H1 (cell line): ENCODE results near the gene HNRNPA3. TPM values are rescaled to one million over a fixed set of nuclear protein-coding genes. Genes with fewer than 3 reads are reported as not detected.

Experiments
- CTCF ChIA-PET: fragments of 300-600 bp; sonication (Branson Sonifier 250); formaldehyde crosslinking; loops from one replicate; lab custom pipeline; 2021; ENCODE audit not compliant: partially characterized antibody; lab: Charles Lee
- POLR2A ChIA-PET: fragments of 300-600 bp; sonication (Branson Sonifier 250); formaldehyde crosslinking; loops from one replicate; lab custom pipeline; 2021; ENCODE audit warnings: inconsistent platforms; ENCODE audit not compliant: partially characterized antibody; lab: Charles Lee
- DNase-seq, 2 experiments: peaks; one replicate each; pipeline versions ENCODE4 v3.0.0 to v3.0.0-alpha.2; 2010 to 2022; ENCODE audit warnings: low spot score in 2 of 2, low read depth in 1 of 2, mixed read lengths in 1 of 2
- FAIRE-seq: peaks from 2 replicates; lab custom pipeline; 2011; peaks lifted over from hg19 to GRCh38; lab: Jason Lieb, UNC
- H2AFZ ChIP-seq: 2 replicates; pipeline ENCODE4 v1.8.1; 2012; ENCODE audit warnings: low read length, inconsistent platforms
- H2AK5ac ChIP-seq: 2 replicates; pipeline ENCODE4 v1.6.1; 2013; ENCODE audit warnings: low read depth, low read length
- H2BK120ac ChIP-seq: replicated peaks from 2 replicates; pipeline ENCODE3; 2013; ENCODE audit warnings: low read depth, low read length, inconsistent platforms
- H2BK12ac ChIP-seq: 2 replicates; pipeline ENCODE4 v1.6.1; 2013; ENCODE audit warnings: low read depth, low read length
- H2BK15ac ChIP-seq: 2 replicates; pipeline ENCODE4 v1.6.1; 2013; ENCODE audit warnings: low read length
- H2BK20ac ChIP-seq: 2 replicates; pipeline ENCODE4 v1.6.1; 2013; ENCODE audit warnings: low read length
- H2BK5ac ChIP-seq: 2 replicates; pipeline ENCODE4 v1.6.1; 2013; ENCODE audit warnings: low read depth, low read length
- H3K14ac ChIP-seq: 2 replicates; pipeline ENCODE4 v1.6.1; 2013; ENCODE audit warnings: inconsistent platforms; ENCODE audit not compliant: insufficient read length
- H3K18ac ChIP-seq: 2 replicates; pipeline ENCODE4 v1.6.1; 2013; ENCODE audit warnings: low read length; ENCODE audit errors: extremely low read depth
- H3K23ac ChIP-seq: 2 replicates; pipeline ENCODE4 v1.6.1; 2013; ENCODE audit warnings: inconsistent platforms; ENCODE audit not compliant: insufficient read length
- H3K23me2 ChIP-seq: 2 replicates; pipeline ENCODE4 v1.6.1; 2013; ENCODE audit warnings: low read depth, low read length
- H3K27ac ChIP-seq: 2 replicates; pipeline ENCODE4 v1.6.1; 2011; ENCODE audit warnings: low read depth, low read length, inconsistent platforms
- H3K27me3 ChIP-seq, 4 experiments: replicated peaks in 1 of 4; 1 replicate in 1 of 4; 2 replicates in 3 of 4; pipeline versions ENCODE4 v1.6.1 to v1.8.1; 2011 to 2013; ENCODE audit warnings: low read length in 3 of 4, mild to moderate bottlenecking in 3 of 4, inconsistent platforms in 2 of 4, mixed read lengths in 2 of 4, moderate library complexity in 1 of 4; ENCODE audit not compliant: control insufficient read depth in 3 of 4, insufficient read depth in 3 of 4; ENCODE audit errors: extremely low read depth in 1 of 4
- H3K36me3 ChIP-seq, 4 experiments: 2 replicates each; pipeline versions ENCODE4 v1.6.1 to v1.8.1; 2011 to 2013; ENCODE audit warnings: mild to moderate bottlenecking in 4 of 4, low read length in 3 of 4, moderate library complexity in 2 of 4, control low read depth in 1 of 4, inconsistent platforms in 1 of 4; ENCODE audit not compliant: insufficient read depth in 4 of 4, control insufficient read depth in 2 of 4
- H3K4ac ChIP-seq: replicated peaks from 2 replicates; pipeline ENCODE3; 2013; ENCODE audit warnings: low read length, low read depth, mixed read lengths, inconsistent platforms; ENCODE audit not compliant: insufficient read length
- H3K4me1 ChIP-seq, 4 experiments: replicated peaks in 1 of 4; 1 replicate in 1 of 4; 2 replicates in 3 of 4; pipeline versions ENCODE4 v1.6.1 to v1.8.1; 2011 to 2013; ENCODE audit warnings: low read length in 3 of 4, inconsistent platforms in 2 of 4, mixed read lengths in 1 of 4; ENCODE audit not compliant: insufficient read depth in 4 of 4, control insufficient read depth in 3 of 4
- H3K4me2 ChIP-seq, 2 experiments: 2 replicates each; pipeline versions ENCODE4 v1.6.1 to v1.8.1; 2011 to 2013; ENCODE audit warnings: low read depth in 2 of 2, low read length in 2 of 2, control low read depth in 1 of 2, inconsistent platforms in 1 of 2, mild to moderate bottlenecking in 1 of 2; ENCODE audit not compliant: insufficient read depth in 1 of 2
- H3K4me3 ChIP-seq, 4 experiments: fragments of 200-600, 300-600 bp in 1 of 4; sonication (generic), shearing (Covaris generic), sonication (Bioruptor Twin) in 1 of 4; 2 replicates each; pipeline versions ENCODE4 v1.5.1 to v1.8.1; 2011 to 2016; ENCODE audit warnings: low read length in 4 of 4, low read depth in 3 of 4, control low read depth in 2 of 4, inconsistent platforms in 2 of 4, mild to moderate bottlenecking in 2 of 4, mixed read lengths in 1 of 4, moderate library complexity in 1 of 4; ENCODE audit not compliant: insufficient read depth in 2 of 4; ENCODE audit errors: extremely low read depth in 1 of 4
- H3K56ac ChIP-seq: replicated peaks from 2 replicates; pipeline ENCODE3; 2013; ENCODE audit warnings: low read depth, mild to moderate bottlenecking, mixed read lengths, low read length, inconsistent platforms; ENCODE audit not compliant: insufficient read length
- H3K79me1 ChIP-seq: 2 replicates; pipeline ENCODE4 v1.6.1; 2013; ENCODE audit warnings: low read depth, low read length, control low read depth
- H3K79me2 ChIP-seq, 2 experiments: 2 replicates each; pipeline versions ENCODE4 v1.6.1 to v1.8.1; 2012 to 2013; ENCODE audit warnings: low read length in 2 of 2, mild to moderate bottlenecking in 2 of 2, inconsistent platforms in 1 of 2; ENCODE audit not compliant: insufficient read depth in 2 of 2, control insufficient read depth in 1 of 2
- H3K9ac ChIP-seq, 4 experiments: replicated peaks in 1 of 4; 1 replicate in 1 of 4; 2 replicates in 3 of 4; pipeline versions ENCODE4 v1.6.1 to v1.8.1; 2011 to 2013; ENCODE audit warnings: low read depth in 3 of 4, low read length in 3 of 4, control low read depth in 2 of 4, mild to moderate bottlenecking in 2 of 4, moderate library complexity in 2 of 4, inconsistent platforms in 1 of 4; ENCODE audit errors: extremely low read depth in 1 of 4
- H3K9me3 ChIP-seq, 2 experiments: 2 replicates each; pipeline versions ENCODE4 v1.6.1 to v1.8.1; 2012 to 2013; ENCODE audit warnings: mild to moderate bottlenecking in 2 of 2, moderate library complexity in 2 of 2, control low read depth in 1 of 2, inconsistent platforms in 1 of 2, low read depth in 1 of 2, low read length in 1 of 2, mixed read lengths in 1 of 2; ENCODE audit not compliant: insufficient read depth in 2 of 2
- H4K20me1 ChIP-seq, 2 experiments: replicated peaks in 1 of 2; 2 replicates each; pipeline versions ENCODE3 to v1.8.1; 2011 to 2013; ENCODE audit warnings: inconsistent platforms in 2 of 2, low read length in 2 of 2, mild to moderate bottlenecking in 1 of 2; ENCODE audit not compliant: insufficient read depth in 2 of 2, control insufficient read depth in 1 of 2
- H4K5ac ChIP-seq: 2 replicates; pipeline ENCODE4 v1.6.1; 2013; ENCODE audit warnings: low read length, low read depth, mixed read lengths, inconsistent platforms; ENCODE audit not compliant: insufficient read length
- H4K8ac ChIP-seq: 2 replicates; pipeline ENCODE4 v1.8.0; 2013; ENCODE audit warnings: mild to moderate bottlenecking, moderate library complexity, low read length, inconsistent platforms; ENCODE audit not compliant: insufficient read depth; ENCODE audit errors: extremely low read depth
- H4K91ac ChIP-seq: replicated peaks from 2 replicates; pipeline ENCODE3; 2013; ENCODE audit warnings: low read length, mixed read lengths, inconsistent platforms; ENCODE audit not compliant: insufficient read length
- ASH2L ChIP-seq: fragments of 200-600, 300-600 bp; sonication (generic); IDR thresholded peaks from one replicate; pipeline ENCODE4 v1.7.1; 2017; ENCODE audit warnings: low read length
- ATF3 ChIP-seq: IDR thresholded peaks from 2 replicates; pipeline ENCODE4 v1.6.1; 2011; ENCODE audit warnings: low read depth, mild to moderate bottlenecking, low read length; ENCODE audit not compliant: insufficient read depth
- BRCA1 ChIP-seq: IDR thresholded peaks from 2 replicates; pipeline ENCODE4 v1.6.1; 2012; ENCODE audit warnings: low read depth, low read length, improper control_type of control experiment
- KDM4A ChIP-seq: IDR thresholded peaks from one replicate; pipeline ENCODE4 v1.7.1; 2012; ENCODE audit warnings: low read depth, mild to moderate bottlenecking, moderate library complexity, low read length, inconsistent platforms; ENCODE audit not compliant: severe bottlenecking
- MAX ChIP-seq: IDR thresholded peaks from 2 replicates; pipeline ENCODE4 v1.6.1; 2012; ENCODE audit warnings: inconsistent platforms
- RAD21 ChIP-seq, 2 experiments: IDR thresholded peaks in 1 of 2; conservative IDR thresholded peaks in 1 of 2; 2 replicates each; pipeline ENCODE4 v1.6.1; 2011; ENCODE audit warnings: low read depth in 2 of 2, low read length in 2 of 2, improper control_type of control experiment in 1 of 2, inconsistent platforms in 1 of 2, mild to moderate bottlenecking in 1 of 2, moderate library complexity in 1 of 2
- SAP30 ChIP-seq: fragments of 300-600 bp; sonication (generic); IDR thresholded peaks from 2 replicates; pipeline ENCODE4 v1.7.1; 2012; ENCODE audit warnings: low read length, moderate library complexity, mild to moderate bottlenecking, inconsistent platforms; ENCODE audit not compliant: insufficient read depth, insufficient replicate concordance
- TCF12 ChIP-seq: IDR thresholded peaks from 2 replicates; pipeline ENCODE4 v1.6.1; 2011; ENCODE audit warnings: low read depth, mild to moderate bottlenecking, low read length
- USF2 ChIP-seq: IDR thresholded peaks from 2 replicates; pipeline ENCODE4 v1.6.1; 2011; ENCODE audit warnings: low read length, improper control_type of control experiment
- YY1 ChIP-seq: IDR thresholded peaks from 2 replicates; pipeline ENCODE4 v1.6.1; 2011; ENCODE audit warnings: low read depth, mild to moderate bottlenecking, low read length
- WGBS, 2 experiments: shearing (Covaris generic) in 1 of 2; methylation state at CpG; one replicate each; pipeline versions ENCODE4 v1.1.6 to v1.1.7; 2013 to 2015; ENCODE audit warnings: low lambda C conversion rate in 2 of 2, mixed read lengths in 2 of 2, inconsistent platforms in 1 of 2, low coverage in 1 of 2, missing lambda C conversion rate in 1 of 2; ENCODE audit not compliant: insufficient replicate concordance in 2 of 2, insufficient coverage in 1 of 2, insufficient read length in 1 of 2; ENCODE audit errors: extremely low coverage in 1 of 2, missing lambda C conversion rate in 1 of 2; 5-methylcytosine and 5-hydroxymethylcytosine counted together
- polyA plus RNA-seq, 7 experiments: library from polyadenylated mRNA; depleted of rRNA in 3 of 7; stranded (reverse) in 5 of 7; unstranded in 2 of 7; fragments of >200 nt in 5 of 7; fragments of 200-250 nt in 2 of 7; gene quantifications; 1 replicate in 5 of 7; 2 replicates in 1 of 7; 4 replicates in 1 of 7; pipeline versions ENCODE4 v1.2.1 to v1.2.3, GENCODE V29; 2011 to 2013; ENCODE audit warnings: missing spikeins in 2 of 7, mixed read lengths in 2 of 7
- total RNA-seq: library from RNA; stranded (reverse); fragmentation: NEBNext Ultra II Directional; extraction: Animal tissue kit (Norgen Biotek cat#: 25700); gene quantifications from 2 replicates; pipeline ENCODE4 v1.2.1, GENCODE V29; 2021

The HNRNPA3 gene
- total and polyA plus RNA-seq, 2 of the 8 experiments (the other 6 are each of a cell fraction or from before 2014, with no cell fraction given) = 66.1 to 408 TPM

- ChIA-PET CTCF (interaction anchor here (0.6 to 2.9 kb wide), 6 partner anchors 10 to 125 kb away, joined by 3 to 13 read pairs (median 3); no protein-coding TSS in a partner anchor), POLR2A (interaction anchor here (0.7 to 3.4 kb wide), 4 partner anchors 9 to 18 kb away, joined by 3 to 33 read pairs (median 6); partner anchors contain the start of gene NFE2L2)
- Histone ChIP-seq H3K9me3 (no peaks in the 10 kb centered on the region), H3K23ac (no peak overlapping the region), H3K79me1 (no peaks in the 10 kb centered on the region), H2BK5ac (no peak overlapping the region), H3K27me3 (no peaks in the 10 kb centered on the region), H3K4me3 (no peak overlapping the region), H2BK120ac (no peak overlapping the region), H3K56ac (no peak overlapping the region), H3K18ac (no peak overlapping the region), H3K4ac (no peak overlapping the region), H2BK15ac (no peak overlapping the region), H4K20me1 (no peaks in the 10 kb centered on the region), H2AK5ac (no peak overlapping the region), H3K36me3 (no peaks in the 10 kb centered on the region), H3K9ac (no peak overlapping the region), H4K91ac (no peak overlapping the region), H4K5ac (no peak overlapping the region), H3K4me1 (no peaks in the 10 kb centered on the region), H3K23me2 (no peaks in the 10 kb centered on the region), H3K4me2 (no peak overlapping the region), H4K8ac (no peak overlapping the region), H2AFZ (no peak overlapping the region), H2BK20ac (no peak overlapping the region), H3K14ac (no peak overlapping the region), H2BK12ac (no peak overlapping the region), H3K79me2 (no peaks in the 10 kb centered on the region), H3K27ac (no peak overlapping the region)
- TF ChIP-seq BRCA1 = no peak
- no peak for TF ChIP-seq RAD21 (IDR thresholded peaks at IDR 0.05 in 1 of 2, conservative IDR thresholded peaks at IDR 0.05 in 1 of 2; ENCODE audit: low read depth in 2 of 2, low read length in 2 of 2)
- TF ChIP-seq ATF3 = no peak
- no peak for TF ChIP-seq KDM4A
- no peak for TF ChIP-seq ASH2L
- TF ChIP-seq SAP30 = no peak
- TF ChIP-seq MAX = no peak
- no peak for TF ChIP-seq USF2
- TF ChIP-seq TCF12 = no peak
- TF ChIP-seq YY1 = no peak
- FAIRE-seq (no peak), DNase-seq (no peak)
- 89% methylated on average over 3 of the region's 3 CpGs; no CpG with 5 or more reads in 1 of the 2 experiments for WGBS, 2 experiments
Measured at GRCh38 chr2:177273408-177273807, 60.8 kb downstream of the HNRNPA3 start.
